ENCODE measurements around the gene GRIP2. TPM values are rescaled to one million over a fixed set of nuclear protein-coding genes. Genes with fewer than 3 reads are reported as not detected.
"Not testable (repeated sequence)": the region's sequence is repeated elsewhere in the genome, so short reads cannot be mapped to it uniquely, and the experiment has no call there.

The GRIP2 gene
- total RNA-seq, 1 donor from 2014 or later = 0.52 TPM

GRCh38 chr3:14517601-14518431 is 22.3 kb downstream of the GRIP2 start:
- TF ChIP-seq CTCF (IDR thresholded peaks at IDR 0.05) = no peak
- Histone ChIP-seq H3K36me3 (no peaks in the 10 kb centered on the region), H3K9me3 (no peaks in the 10 kb centered on the region), H3K4me1 (no peaks in the 10 kb centered on the region), H3K27me3 (peaks cover 7% of the 10 kb centered on the region), H3K27ac (no peak overlapping the region), H3K4me3 (no peak overlapping the region)
- DNase-seq (no peak), ATAC-seq (no peak)
- intact Hi-C loops (cut with DNase I) = no loop called here

GRCh38 chr3:14516738-14517345 is 23.3 kb downstream of the GRIP2 start:
- no peak for TF ChIP-seq CTCF (IDR thresholded peaks at IDR 0.05)
- Histone ChIP-seq H3K9me3 (no peaks in the 10 kb centered on the region), H3K27me3 (peaks cover 7% of the 10 kb centered on the region), H3K4me3 (no peak overlapping the region), H3K27ac (no peak overlapping the region), H3K36me3 (no peaks in the 10 kb centered on the region), H3K4me1 (no peaks in the 10 kb centered on the region)
- no peak for DNase-seq
- ATAC-seq = no peak
- intact Hi-C loops (cut with DNase I) = no loop called here

DNA sequence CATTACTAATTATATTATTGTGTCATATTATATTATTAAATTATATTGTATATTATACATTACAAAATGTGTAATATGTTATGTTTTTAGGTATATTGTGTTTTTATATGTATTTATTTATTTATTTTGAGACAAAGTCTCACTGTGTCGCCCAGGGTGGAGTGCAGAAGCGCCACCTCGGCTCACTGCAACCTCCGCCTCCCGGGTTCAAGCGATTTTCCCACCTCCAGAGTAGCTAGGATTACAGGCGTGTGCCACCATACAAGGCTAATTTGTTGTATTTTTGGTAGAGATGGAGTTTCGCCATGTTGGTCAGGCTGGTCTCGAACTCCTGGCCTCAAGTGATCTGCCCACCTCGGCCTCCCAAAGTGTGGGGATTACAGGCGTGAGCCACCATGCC is 24.6 kb downstream of the GRIP2 start:
- H3K9me3 ChIP-seq; H3K27ac ChIP-seq; DNase-seq; H3K4me1 ChIP-seq; H3K27me3 ChIP-seq; intact Hi-C loops (cut with DNase I); H3K36me3 ChIP-seq; ATAC-seq; H3K4me3 ChIP-seq: not testable (repeated sequence)

DNA sequence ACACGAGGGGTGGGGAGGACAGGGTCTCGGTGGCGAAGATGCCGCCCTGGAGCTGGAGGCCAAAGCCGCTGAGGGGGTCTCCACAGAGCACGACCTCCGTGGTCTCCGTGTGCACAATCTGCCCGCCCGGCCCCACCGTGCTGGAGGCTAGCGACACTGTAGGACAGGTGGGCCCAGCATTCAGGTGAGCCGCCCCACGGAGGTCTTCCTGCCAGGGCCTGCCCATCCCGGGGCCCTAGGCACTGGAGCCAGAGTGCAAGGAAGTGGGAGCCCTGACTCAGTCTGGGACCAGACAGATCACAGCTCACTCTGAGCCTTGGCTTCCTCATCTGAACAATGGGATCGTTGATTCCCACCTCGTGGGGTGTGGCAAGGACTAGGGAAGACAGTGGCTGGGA is 25.8 kb downstream of the GRIP2 start:
- Histone ChIP-seq H3K4me3 (no peak overlapping the region), H3K4me1 (no peaks in the 10 kb centered on the region), H3K27me3 (peaks cover 7% of the 10 kb centered on the region), H3K27ac (no peak overlapping the region), H3K36me3 (no peaks in the 10 kb centered on the region), H3K9me3 (no peaks in the 10 kb centered on the region)
- no peak for TF ChIP-seq CTCF (IDR thresholded peaks at IDR 0.05)
- no peak for ATAC-seq
- DNase-seq = peak; percentile 51
- intact Hi-C loops (cut with DNase I) = no loop called here

GRCh38 chr3:14513566-14514322 is 26.4 kb downstream of the GRIP2 start:
- intact Hi-C loops (cut with DNase I) = no loop called here
- peaks cover 5% of the 10 kb centered on the region for H3K27me3 ChIP-seq
- no peak overlapping the region for H3K4me3 ChIP-seq
- H3K27ac ChIP-seq = no peak overlapping the region
- H3K36me3 ChIP-seq = no peaks in the 10 kb centered on the region
- no peaks in the 10 kb centered on the region for H3K9me3 ChIP-seq
- no peaks in the 10 kb centered on the region for H3K4me1 ChIP-seq
- ATAC-seq = no peak
- DNase-seq = peak; percentile 44
- TF ChIP-seq CTCF (IDR thresholded peaks at IDR 0.05) = no peak

DNA sequence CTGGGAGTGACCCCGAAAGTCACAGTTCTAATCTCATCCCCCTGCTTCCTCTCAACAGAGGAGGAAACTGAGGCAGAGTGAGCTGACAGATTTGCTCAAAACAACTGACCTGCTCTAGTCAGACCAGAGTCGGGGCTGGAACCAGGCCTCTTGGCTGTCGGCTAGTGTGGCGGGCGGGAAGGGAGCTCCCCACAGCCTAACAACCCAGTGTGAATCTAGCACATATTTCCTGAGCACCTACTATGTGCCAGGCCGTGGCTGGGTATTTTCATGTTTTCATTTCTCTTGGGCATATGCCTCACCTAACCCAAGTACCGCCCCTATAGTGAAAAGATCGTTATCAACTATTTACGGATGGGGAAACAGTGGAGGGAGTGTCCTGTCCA is 27.2 kb downstream of the GRIP2 start:
- DNase-seq = no peak
- intact Hi-C loops (cut with DNase I) = no loop called here
- H3K27me3 ChIP-seq = no peaks in the 10 kb centered on the region
- ATAC-seq = no peak
- H3K9me3 ChIP-seq = no peaks in the 10 kb centered on the region
- H3K27ac ChIP-seq = no peak overlapping the region
- no peaks in the 10 kb centered on the region for H3K4me1 ChIP-seq
- H3K4me3 ChIP-seq = no peak overlapping the region
- no peaks in the 10 kb centered on the region for H3K36me3 ChIP-seq
- no peak for TF ChIP-seq CTCF (IDR thresholded peaks at IDR 0.05)
